GM12875 (cell line): ENCODE results near the gene SMIM35.

Experiments
- H3K4me3 ChIP-seq: one replicate; pipeline ENCODE4 v1.5.1; 2011; ENCODE audit warnings: low read depth, low read length, control low read depth
- CTCF ChIP-seq: IDR thresholded peaks from 2 replicates; pipeline ENCODE4 v1.5.1; 2011; ENCODE audit warnings: low read depth, mild to moderate bottlenecking, control low read depth, inconsistent platforms, low read length, moderate library complexity, borderline replicate concordance; ENCODE audit not compliant: insufficient read depth

SMIM35 gene

GRCh38 chr11:118007040-118007439 is 79.7 kb downstream of the SMIM35 start:
- TF ChIP-seq CTCF = no peak
- H3K4me3 ChIP-seq = no peak overlapping the region

- no peak for TF ChIP-seq CTCF
These were observed 80.6 kb downstream of the SMIM35 start for GRCh38 chr11:118006153-118006534.

GRCh38 chr11:118005224-118006152 is 81.3 kb downstream of the SMIM35 start:
- no peak for TF ChIP-seq CTCF
- no peak overlapping the region for H3K4me3 ChIP-seq

More at GRCh38 chr11:118006153-118006534, 80.6 kb downstream of the SMIM35 start:
- no peak overlapping the region for H3K4me3 ChIP-seq

GRCh38 chr11:118004543-118005223 is 82.1 kb downstream of the SMIM35 start:
- H3K4me3 ChIP-seq = no peak overlapping the region
- no peak for TF ChIP-seq CTCF

GRCh38 chr11:118003456-118003855 is 83.3 kb downstream of the SMIM35 start:
- H3K4me3 ChIP-seq = no peak overlapping the region
- no peak for TF ChIP-seq CTCF

GRCh38 chr11:118002541-118003423 is 84.0 kb downstream of the SMIM35 start:
- H3K4me3 ChIP-seq = no peak overlapping the region
- TF ChIP-seq CTCF = no peak
